Subcutaneous adipose tissue (tissue), 4 donors: ENCODE data around the gene TSPAN15. TPM values are rescaled to one million over a fixed set of nuclear protein-coding genes. Genes with fewer than 3 reads are reported as not detected.

ENCODE experiments used
- CTCF ChIP-seq: fragments of 450-650 bp; IDR thresholded peaks from one replicate; pipeline ENCODE4 v1.5.1; 2016; ENCODE audit warnings: low read depth, mild to moderate bottlenecking, control low read depth, antibody characterized with exemption, moderate library complexity
- total RNA-seq, 4 donors: library from RNA; depleted of rRNA; stranded (reverse); fragments of >200 nt; gene quantifications; one replicate each; pipeline ENCODE4 v1.1.0, GENCODE V29; 2016

Gene TSPAN15
- total RNA-seq: 100 to 1,000 TPM in 2 of 4 donors, 10 to 100 TPM in 2; 60.6 to 140 (median 103) TPM

DNA sequence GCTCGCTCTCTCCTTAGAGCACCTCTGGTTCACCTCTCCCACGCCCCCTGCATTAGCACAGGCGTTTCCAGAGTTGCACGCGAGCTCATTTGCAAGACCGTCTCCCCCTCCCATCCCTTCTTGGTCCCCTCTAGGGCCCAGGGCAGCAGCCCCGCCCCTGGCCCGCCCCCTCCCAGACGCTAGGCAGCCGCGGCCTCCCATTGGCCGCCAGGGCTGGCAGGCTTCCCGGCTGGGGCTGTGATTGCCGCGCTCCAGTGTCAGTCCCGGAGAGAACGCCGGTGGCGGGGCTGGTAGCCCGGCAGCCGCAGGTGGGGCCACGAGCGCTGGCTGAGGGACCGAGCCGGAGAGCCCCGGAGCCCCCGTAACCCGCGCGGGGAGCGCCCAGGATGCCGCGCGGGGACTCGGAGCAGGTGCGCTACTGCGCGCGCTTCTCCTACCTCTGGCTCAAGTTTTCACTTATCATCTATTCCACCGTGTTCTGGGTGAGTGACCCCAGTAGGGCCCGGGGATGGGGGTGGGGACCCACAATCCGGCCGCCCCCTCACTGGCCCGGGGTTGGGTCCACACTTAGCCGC lies at the start of gene TSPAN15:
TSS of gene TSPAN15 (plus strand) at position 257 of the 575 bp plus-strand sequence. CDS start at position 387, 130 bp downstream.
- no peak for TF ChIP-seq CTCF

GRCh38 chr10:69402386-69402785 lies 48.9 kb upstream of the TSPAN15 start:
- no peak for TF ChIP-seq CTCF

DNA sequence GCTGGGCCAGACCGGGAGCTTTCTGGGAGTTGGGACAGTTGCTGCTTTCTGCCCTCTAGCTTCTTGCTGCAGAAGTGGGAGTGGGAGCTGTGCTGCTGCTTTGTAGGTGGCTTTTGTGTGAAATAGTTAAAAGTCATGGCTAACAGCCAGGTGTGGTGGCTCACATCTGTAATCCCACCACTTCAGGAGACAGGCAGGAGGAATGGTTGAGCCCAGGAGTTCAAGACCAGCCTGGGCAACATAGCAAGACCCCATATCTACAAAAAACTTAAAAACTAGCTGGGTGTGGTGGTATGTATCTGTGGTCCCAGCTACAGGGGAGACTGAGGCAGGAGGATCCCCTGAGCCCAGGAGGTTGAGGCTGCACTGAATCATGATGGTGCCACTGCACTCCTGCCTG lies 48.2 kb upstream of the TSPAN15 start:
- no peak for TF ChIP-seq CTCF

- TF ChIP-seq CTCF: no peak
Measured at GRCh38 chr10:69403519-69403918, 47.7 kb upstream of the TSPAN15 start.

DNA sequence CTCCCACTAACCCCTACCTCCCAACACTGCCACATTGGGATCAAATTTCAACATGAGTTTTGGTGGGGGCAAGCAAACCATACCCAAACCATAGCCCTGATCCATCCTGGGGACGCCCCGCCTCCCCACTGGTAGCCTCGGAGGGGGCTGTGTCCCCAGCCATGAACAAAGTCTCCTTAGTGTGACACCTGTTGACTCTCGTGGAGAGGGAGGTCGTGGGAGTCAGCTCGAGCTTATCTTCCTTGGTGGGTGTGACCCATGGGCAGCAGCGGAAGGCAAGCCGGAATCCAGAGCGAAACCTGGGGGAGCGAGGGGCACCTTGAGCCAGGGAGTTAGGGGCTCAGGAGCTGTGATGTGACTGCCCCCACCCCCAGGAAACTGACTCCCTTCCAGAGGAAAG lies 46.5 kb upstream of the TSPAN15 start:
- TF ChIP-seq CTCF: no peak

DNA sequence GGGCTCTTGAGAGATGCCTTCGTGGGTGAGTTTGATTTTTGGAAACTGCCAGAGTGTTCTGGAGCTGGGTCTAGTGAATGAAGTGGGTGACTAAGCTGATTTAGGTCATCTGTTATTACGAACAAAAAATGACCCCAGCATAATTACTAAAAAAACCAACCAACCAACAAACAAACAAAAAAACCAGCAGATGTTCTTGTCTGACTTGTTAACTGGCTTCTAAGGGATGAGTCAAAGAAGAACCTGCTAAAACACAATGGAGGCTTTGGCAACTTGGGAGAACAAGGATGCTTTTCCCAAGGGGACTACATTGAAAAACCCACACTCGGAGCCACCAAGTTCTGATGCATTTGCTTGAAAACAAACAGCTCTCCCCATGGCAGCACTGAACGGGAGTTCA lies 46.0 kb upstream of the TSPAN15 start:
- no peak for TF ChIP-seq CTCF

DNA sequence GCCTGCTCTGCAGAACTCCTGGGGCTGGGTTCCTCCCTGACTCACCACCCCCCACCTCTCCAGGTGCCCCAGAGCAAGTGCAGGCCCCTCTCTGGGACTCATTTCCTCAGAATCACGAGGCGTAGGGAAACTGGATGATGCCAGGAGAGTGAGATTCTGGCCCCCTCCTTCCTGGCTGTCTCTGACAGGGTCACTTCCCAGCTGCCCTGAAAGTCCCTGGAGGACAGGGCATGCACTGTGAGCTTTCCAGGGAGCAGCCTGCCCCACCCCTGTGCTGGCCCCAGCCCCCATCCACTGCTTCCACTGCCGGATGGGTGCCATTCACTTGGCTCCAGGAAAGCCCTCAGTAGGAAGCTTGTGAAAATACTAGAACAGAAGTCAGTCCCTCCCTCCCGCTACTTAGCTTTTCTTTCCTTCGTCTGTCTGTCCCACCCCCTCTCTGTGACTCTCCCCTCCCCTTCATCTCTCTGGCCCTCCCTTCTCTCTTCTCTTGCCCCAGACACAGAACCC lies 44.9 kb upstream of the TSPAN15 start:
- TF ChIP-seq CTCF: no peak
